MCF 10A (cell line): ENCODE results near the gene SFRP5. TPM values are rescaled to one million over a fixed set of nuclear protein-coding genes. Genes with fewer than 3 reads are reported as not detected.

Source experiments
- BruUV-seq: library from RNA; stranded (reverse); fragments of 400-500 nt; replicated peaks from 2 replicates; lab custom pipeline; 2021; lab: Mats Ljungman, UMichigan
- CTCF ChIA-PET: fragments of 300-600 bp; sonication (Branson Sonifier 250); formaldehyde crosslinking; extraction: SDS; loops from one replicate; lab custom pipeline; 2021; ENCODE audit warnings: antibody characterized with exemption, inconsistent platforms; lab: Yijun Ruan, JAX
- POLR2A ChIA-PET: fragments of 300-600, 350-650 bp; sonication (Branson Sonifier 250); formaldehyde crosslinking; extraction: SDS; loops from one replicate; lab custom pipeline; 2020; ENCODE audit warnings: antibody characterized with exemption, inconsistent platforms; lab: Yijun Ruan, JAX
- DNase-seq: peaks from one replicate; pipeline ENCODE4 v3.0.0-alpha.2; 2018; ENCODE audit not compliant: unreplicated experiment
- H3K27ac Mint-ChIP-seq: one replicate; pipeline ENCODE4 v1.8.0; 2022; ENCODE audit warnings: mild to moderate bottlenecking, low read depth, mixed read lengths; ENCODE audit not compliant: unreplicated experiment
- H3K27me3 Mint-ChIP-seq: one replicate; pipeline ENCODE4 v1.8.0; 2022; ENCODE audit warnings: mixed read lengths; ENCODE audit not compliant: insufficient read depth, unreplicated experiment
- H3K36me3 Mint-ChIP-seq: one replicate; pipeline ENCODE4 v1.8.0; 2022; ENCODE audit warnings: mild to moderate bottlenecking, moderate library complexity, mixed read lengths; ENCODE audit not compliant: insufficient read depth, unreplicated experiment
- H3K4me1 Mint-ChIP-seq: one replicate; pipeline ENCODE4 v1.8.0; 2022; ENCODE audit warnings: mixed read lengths; ENCODE audit not compliant: insufficient read depth, unreplicated experiment
- H3K4me3 Mint-ChIP-seq: one replicate; pipeline ENCODE4 v1.8.0; 2022; ENCODE audit warnings: mild to moderate bottlenecking, moderate library complexity, mixed read lengths; ENCODE audit not compliant: unreplicated experiment
- H3K9me3 Mint-ChIP-seq: one replicate; pipeline ENCODE4 v1.8.0; 2022; ENCODE audit warnings: mixed read lengths; ENCODE audit not compliant: unreplicated experiment
- intact Hi-C: fragments of 100-400 bp; cut with micrococcal nuclease; formaldehyde crosslinking; loops from 2 replicates; pipeline ENCODE4 v1.14.1; 2022
- total RNA-seq: library from RNA; stranded (reverse); gene quantifications from 2 replicates; pipeline ENCODE4 v1.2.3, GENCODE V29; 2022
- TF ChIP-seq, protein P1 (sequence below): fragments of 200-600 bp; IDR thresholded peaks from one replicate; pipeline ENCODE4 v1.8.0; 2022; ENCODE audit warnings: antibody characterized with exemption, mild to moderate bottlenecking; ENCODE audit not compliant: unreplicated experiment

Gene SFRP5
- total RNA-seq, 1 experiment from 2014 or later, result not detected

GRCh38 chr10:97744405-97745035 is 27.3 kb downstream of the SFRP5 start:
- intact Hi-C loops, result no loop called here
- POLR2A ChIA-PET, result interaction anchor here (0.6 to 1.5 kb wide), 7 partner anchors 8 to 519 kb away, joined by 3 to 5 read pairs (median 4); partner anchors contain the start of genes AVPI1 and ZFYVE27

DNA sequence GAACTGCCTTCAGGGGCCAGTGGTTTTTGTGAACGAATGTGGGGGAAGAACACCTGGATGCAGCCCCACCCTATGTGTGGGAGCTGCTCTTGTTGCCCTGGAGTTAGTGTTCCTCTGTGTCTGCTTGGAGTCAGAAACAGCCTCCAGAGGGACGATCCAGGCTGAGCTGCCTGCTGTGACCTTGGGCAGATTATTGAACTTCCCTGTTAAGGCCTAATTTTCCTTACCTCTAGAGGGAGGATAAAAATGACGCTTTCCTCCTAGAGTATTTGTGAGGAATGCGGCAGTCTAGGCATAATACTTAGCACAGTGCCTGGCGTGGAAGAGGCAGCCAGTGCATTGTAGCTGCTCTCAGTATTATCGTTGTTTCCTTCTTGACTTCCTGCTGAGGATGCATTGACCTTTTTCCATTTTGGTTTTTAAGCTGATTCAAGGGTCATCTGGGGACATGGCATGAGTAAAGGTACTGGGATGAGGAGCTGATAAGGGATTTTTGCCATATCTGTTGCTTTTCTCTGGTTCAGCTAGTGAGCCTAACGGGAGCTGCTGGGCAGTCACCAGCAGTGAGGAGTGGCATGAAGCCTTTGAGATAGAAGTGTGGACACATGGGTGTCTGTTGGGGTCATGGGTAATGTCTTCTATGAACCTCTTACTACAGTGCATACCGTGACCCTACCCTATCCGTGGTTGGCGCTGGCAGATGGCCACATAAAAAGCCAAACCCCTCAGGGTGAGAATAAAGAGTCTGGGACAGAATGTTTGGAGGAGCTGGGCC is 28.4 kb downstream of the SFRP5 start:
- H3K4me1 Mint-ChIP-seq, result peaks cover 28% of the 10 kb centered on the region
- POLR2A ChIA-PET, result interaction anchor here (1.0 to 1.5 kb wide), 5 partner anchors 9 to 119 kb away, joined by 3 to 5 read pairs (median 4); partner anchors contain the start of gene AVPI1
- no peak overlapping the region for H3K4me3 Mint-ChIP-seq
- H3K27me3 Mint-ChIP-seq, result no peaks in the 10 kb centered on the region
- H3K9me3 Mint-ChIP-seq, result no peaks in the 10 kb centered on the region
- peaks cover 62% of the 10 kb centered on the region for H3K36me3 Mint-ChIP-seq
- BruUV-seq, result no TSS peak
- peak overlapping the region; percentile 3 for H3K27ac Mint-ChIP-seq
- CTCF ChIA-PET, result interaction anchor here (1.0 to 3.2 kb wide), 8 partner anchors 11 to 131 kb away, joined by 3 to 24 read pairs (median 6); no protein-coding TSS in a partner anchor
- intact Hi-C loops, result no loop called here
- TF ChIP-seq, protein P1, sequence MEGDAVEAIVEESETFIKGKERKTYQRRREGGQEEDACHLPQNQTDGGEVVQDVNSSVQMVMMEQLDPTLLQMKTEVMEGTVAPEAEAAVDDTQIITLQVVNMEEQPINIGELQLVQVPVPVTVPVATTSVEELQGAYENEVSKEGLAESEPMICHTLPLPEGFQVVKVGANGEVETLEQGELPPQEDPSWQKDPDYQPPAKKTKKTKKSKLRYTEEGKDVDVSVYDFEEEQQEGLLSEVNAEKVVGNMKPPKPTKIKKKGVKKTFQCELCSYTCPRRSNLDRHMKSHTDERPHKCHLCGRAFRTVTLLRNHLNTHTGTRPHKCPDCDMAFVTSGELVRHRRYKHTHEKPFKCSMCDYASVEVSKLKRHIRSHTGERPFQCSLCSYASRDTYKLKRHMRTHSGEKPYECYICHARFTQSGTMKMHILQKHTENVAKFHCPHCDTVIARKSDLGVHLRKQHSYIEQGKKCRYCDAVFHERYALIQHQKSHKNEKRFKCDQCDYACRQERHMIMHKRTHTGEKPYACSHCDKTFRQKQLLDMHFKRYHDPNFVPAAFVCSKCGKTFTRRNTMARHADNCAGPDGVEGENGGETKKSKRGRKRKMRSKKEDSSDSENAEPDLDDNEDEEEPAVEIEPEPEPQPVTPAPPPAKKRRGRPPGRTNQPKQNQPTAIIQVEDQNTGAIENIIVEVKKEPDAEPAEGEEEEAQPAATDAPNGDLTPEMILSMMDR, result no peak
- no peak for DNase-seq

More at GRCh38 chr10:97744405-97745035, 27.3 kb downstream of the SFRP5 start:
- peaks cover 62% of the 10 kb centered on the region for H3K36me3 Mint-ChIP-seq
- H3K4me1 Mint-ChIP-seq, result peaks cover 23% of the 10 kb centered on the region
- no TSS peak for BruUV-seq
- H3K27me3 Mint-ChIP-seq, result no peaks in the 10 kb centered on the region
- no peaks in the 10 kb centered on the region for H3K9me3 Mint-ChIP-seq
- H3K27ac Mint-ChIP-seq, result no peak overlapping the region
- CTCF ChIA-PET, result interaction anchor here (0.6 to 3.2 kb wide), 14 partner anchors 11 to 653 kb away, joined by 3 to 24 read pairs (median 5); no protein-coding TSS in a partner anchor
- no peak for DNase-seq
- TF ChIP-seq, protein P1, result no peak
- no peak overlapping the region for H3K4me3 Mint-ChIP-seq

DNA sequence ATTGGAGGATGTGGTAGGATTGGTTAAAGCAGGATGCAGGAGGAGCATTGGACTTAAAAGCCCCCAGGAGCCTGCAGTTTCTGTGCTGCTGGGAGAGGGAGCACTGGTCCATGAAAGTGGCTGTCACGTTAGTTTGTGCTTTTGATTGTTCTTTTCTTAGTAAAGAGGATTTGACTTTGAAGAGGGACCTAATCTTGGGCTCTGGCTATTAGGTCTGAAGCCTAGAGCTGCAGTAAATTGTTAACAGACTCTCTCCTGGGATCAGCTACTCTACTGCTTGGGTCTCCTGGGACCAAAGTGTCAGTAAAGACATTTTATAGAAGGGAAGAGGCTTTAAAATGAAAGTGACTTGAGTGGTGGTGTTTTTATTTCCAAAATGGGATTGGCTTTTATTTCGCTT is 31.2 kb downstream of the SFRP5 start:
- H3K27ac Mint-ChIP-seq, result no peak overlapping the region
- TF ChIP-seq, protein P1, result no peak
- intact Hi-C loops, result no loop called here
- peaks cover 56% of the 10 kb centered on the region for H3K36me3 Mint-ChIP-seq
- H3K4me3 Mint-ChIP-seq, result no peak overlapping the region
- CTCF ChIA-PET, result interaction anchor here (0.5 to 1.6 kb wide), 3 partner anchors 19 to 510 kb away, joined by 3 to 5 read pairs (median 3); no protein-coding TSS in a partner anchor
- no peaks in the 10 kb centered on the region for H3K9me3 Mint-ChIP-seq
- H3K27me3 Mint-ChIP-seq, result no peaks in the 10 kb centered on the region
- H3K4me1 Mint-ChIP-seq, result peaks cover 34% of the 10 kb centered on the region
- DNase-seq, result no peak
- no TSS peak for BruUV-seq
- POLR2A ChIA-PET, result no interaction called here

GRCh38 chr10:97738616-97739015 is 33.2 kb downstream of the SFRP5 start:
- intact Hi-C loops, result no loop called here
- TF ChIP-seq, protein P1, result no peak
- POLR2A ChIA-PET, result interaction anchor here (0.6 to 0.9 kb wide), 3 partner anchors 10 to 51 kb away, joined by 3 to 4 read pairs (median 3); partner anchors contain the start of gene AVPI1

More at GRCh38 chr10:97738616-97739015, 33.2 kb downstream of the SFRP5 start:
- DNase-seq, result no peak
- Mint-ChIP-seq H3K4me3 (peak overlapping the region; percentile 82), H3K27ac (peak overlapping the region; percentile 89), H3K36me3 (peaks cover 38% of the 10 kb centered on the region), H3K4me1 (peaks cover 32% of the 10 kb centered on the region), H3K9me3 (no peaks in the 10 kb centered on the region), H3K27me3 (no peaks in the 10 kb centered on the region)
- no TSS peak for BruUV-seq
- CTCF ChIA-PET, result interaction anchor here (0.6 kb wide), 3 partner anchors 20 to 415 kb away, joined by 3 read pairs; no protein-coding TSS in a partner anchor
